PC-9 (cell line): ENCODE data around the gene COL5A3. TPM values are rescaled to one million over a fixed set of nuclear protein-coding genes. Genes with fewer than 3 reads are reported as not detected.

Source experiments
- BruUV-seq: library from RNA; stranded (reverse); fragments of 400-500 nt; replicated peaks from 2 replicates; lab custom pipeline; 2021; lab: Mats Ljungman, UMichigan
- CTCF ChIA-PET: fragments of 300-600 bp; sonication (Branson Sonifier 250); formaldehyde crosslinking; loops from one replicate; lab custom pipeline; 2022; ENCODE audit warnings: antibody characterized with exemption; lab: Charles Lee
- POLR2A ChIA-PET: fragments of 300-600 bp; sonication (Branson Sonifier 250); formaldehyde crosslinking; loops from one replicate; lab custom pipeline; 2022; ENCODE audit warnings: antibody characterized with exemption; ENCODE audit not compliant: unreplicated experiment; lab: Charles Lee
- DNase-seq, 2 experiments: peaks; one replicate each; pipeline versions ENCODE4 v3.0.0 to v3.0.0-alpha.2; 2015 to 2022; ENCODE audit warnings: mixed read lengths in 1 of 2
- H2AFZ ChIP-seq: fragments of 200-600 bp; sonication (generic); 2 replicates; pipeline ENCODE4 v1.8.1; 2017; ENCODE audit warnings: antibody characterized with exemption
- H3F3A ChIP-seq: fragments of 200-600 bp; sonication (generic); 2 replicates; pipeline ENCODE4 v1.8.1; 2017; ENCODE audit warnings: antibody characterized with exemption, mild to moderate bottlenecking, low read depth; ENCODE audit not compliant: insufficient read depth
- H3K27ac ChIP-seq: fragments of 200-600 bp; sonication (generic); 2 replicates; pipeline ENCODE4 v1.6.1; 2016; ENCODE audit warnings: mixed run types
- H3K27me3 ChIP-seq: fragments of 200-600 bp; sonication (generic); 2 replicates; pipeline ENCODE4 v1.6.1; 2016; ENCODE audit warnings: low read depth, mixed run types; ENCODE audit not compliant: insufficient read depth
- H3K36me3 ChIP-seq: fragments of 200-600 bp; sonication (generic); 2 replicates; pipeline ENCODE4 v1.6.1; 2016; ENCODE audit warnings: low read depth, mixed run types
- H3K4me1 ChIP-seq: fragments of 200-600 bp; sonication (generic); replicated peaks from 2 replicates; pipeline ENCODE4 v1.6.1; 2016; ENCODE audit warnings: mixed run types; ENCODE audit not compliant: insufficient read depth
- H3K4me2 ChIP-seq: fragments of 200-600 bp; sonication (generic); 2 replicates; pipeline ENCODE4 v1.6.1; 2017; ENCODE audit warnings: mixed run types
- H3K4me3 ChIP-seq: fragments of 200-600 bp; sonication (generic); 2 replicates; pipeline ENCODE4 v1.6.1; 2016; ENCODE audit warnings: mixed run types
- H3K79me2 ChIP-seq: fragments of 200-600 bp; sonication (generic); 2 replicates; pipeline ENCODE4 v1.6.1; 2017; ENCODE audit warnings: low read depth, mixed run types
- H3K9me2 ChIP-seq: fragments of 200-600 bp; sonication (generic); 2 replicates; pipeline ENCODE4 v1.8.1; 2017; ENCODE audit warnings: mild to moderate bottlenecking; ENCODE audit not compliant: insufficient read depth
- H3K9me3 ChIP-seq: fragments of 200-600 bp; sonication (generic); 2 replicates; pipeline ENCODE4 v1.8.1; 2016; ENCODE audit warnings: low read depth; ENCODE audit not compliant: insufficient read depth
- H4K20me1 ChIP-seq: fragments of 200-600 bp; sonication (generic); 2 replicates; pipeline ENCODE4 v1.8.1; 2017; ENCODE audit not compliant: insufficient read depth
- CTCF ChIP-seq: fragments of 200-600 bp; sonication (generic); conservative IDR thresholded peaks from 2 replicates; pipeline ENCODE4 v1.6.1; 2017; ENCODE audit warnings: mixed run types, antibody characterized with exemption, mild to moderate bottlenecking, moderate library complexity
- EZH2 ChIP-seq: fragments of 200-600 bp; sonication (generic); IDR thresholded peaks from 2 replicates; pipeline ENCODE4 v1.8.0; 2017; ENCODE audit warnings: antibody characterized with exemption, low read depth
- intact Hi-C: fragments of 100-400 bp; cut with micrococcal nuclease; formaldehyde crosslinking; loops from one replicate; pipeline ENCODE4 v1.10.0; 2022; ENCODE audit not compliant: unreplicated experiment
- total RNA-seq: library from RNA; stranded (reverse); gene quantifications from 2 replicates; pipeline ENCODE4 v1.2.3, GENCODE V29; 2021

COL5A3 gene
- total RNA-seq, 1 experiment from 2014 or later, result not detected

DNA sequence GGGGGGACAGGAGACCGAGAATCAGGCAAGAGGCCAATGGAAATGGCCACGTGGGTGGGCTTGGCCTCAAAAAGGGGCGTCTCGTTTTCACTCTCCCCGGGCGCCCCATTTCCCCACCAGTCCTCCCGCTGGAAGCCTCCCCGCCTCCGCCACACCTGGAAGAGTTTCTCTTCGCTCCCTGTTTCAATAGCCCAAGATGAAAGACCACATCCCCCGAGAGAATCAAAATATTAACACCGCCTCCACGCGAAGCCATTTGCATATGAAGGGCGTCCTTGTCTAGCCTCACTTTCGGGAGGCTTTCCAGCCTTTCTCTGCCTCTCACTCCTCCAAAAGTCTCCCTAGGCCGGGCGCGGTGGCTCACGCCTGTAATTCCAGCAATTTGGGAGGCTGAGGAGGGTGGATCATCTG lies 73.3 kb downstream of the COL5A3 start:
- Histone ChIP-seq H3F3A (peaks cover 19% of the 10 kb centered on the region; the same call in 1 of the 2 replicates), H3K9me3 (peaks cover 5% of the 10 kb centered on the region; the same call in 1 of the 2 replicates), H3K9me2 (no peaks in the 10 kb centered on the region), H3K4me2 (no peak overlapping the region), H3K79me2 (no peaks in the 10 kb centered on the region), H3K27me3 (peaks cover 25% of the 10 kb centered on the region; the same call in 1 of the 2 replicates), H3K27ac (no peak overlapping the region), H4K20me1 (no peaks in the 10 kb centered on the region), H3K4me3 (no peak overlapping the region), H3K4me1 (no peaks in the 10 kb centered on the region), H3K36me3 (no peaks in the 10 kb centered on the region), H2AFZ (no peak overlapping the region)
- no peak for TF ChIP-seq EZH2
- no peak for TF ChIP-seq CTCF
- ChIA-PET POLR2A (no interaction called here), CTCF (no interaction called here)
- no peak for DNase-seq
- no TSS peak for BruUV-seq
- intact Hi-C loops, result loop anchor here (10.0 kb wide), 2 partner anchors 168 to 638 kb away; partner anchors contain the start of genes ANGPTL6 and PPAN

- Histone ChIP-seq H3K4me1 (no peaks in the 10 kb centered on the region), H3K9me3 (no peaks in the 10 kb centered on the region), H3K36me3 (no peaks in the 10 kb centered on the region), H2AFZ (no peak within 1 kb of the TSS), H3K27me3 (peaks cover 21% of the 10 kb centered on the region; the same call in 1 of the 2 replicates), H3K27ac (no peak within 1 kb of the TSS), H3K4me3 (no peak within 1 kb of the TSS), H3K9me2 (no peaks in the 10 kb centered on the region), H3F3A (peaks cover 19% of the 10 kb centered on the region; the same call in 1 of the 2 replicates), H3K79me2 (no peaks in the 10 kb centered on the region), H4K20me1 (no peaks in the 10 kb centered on the region), H3K4me2 (no peak within 1 kb of the TSS)
- no peak for TF ChIP-seq EZH2
- no peak for TF ChIP-seq CTCF
- no peak for DNase-seq
- ChIA-PET CTCF (interaction anchor here (0.5 to 0.6 kb wide), 2 partner anchors 185 to 341 kb away, joined by 5 to 7 read pairs; no protein-coding TSS in a partner anchor), POLR2A (no interaction called here)
- BruUV-seq, result no TSS peak
- intact Hi-C loops, result loop anchor here (10.0 kb wide), 2 partner anchors 168 to 638 kb away; partner anchors contain the start of genes ANGPTL6 and PPAN
Observed at GRCh38 chr19:9936326-9937000, 73.8 kb downstream of the COL5A3 start, which contains the start of gene OLFM2. TSS of gene OLFM2 (minus strand) at chr19:9936515. CDS start at chr19:9936366, 149 bp downstream.

DNA sequence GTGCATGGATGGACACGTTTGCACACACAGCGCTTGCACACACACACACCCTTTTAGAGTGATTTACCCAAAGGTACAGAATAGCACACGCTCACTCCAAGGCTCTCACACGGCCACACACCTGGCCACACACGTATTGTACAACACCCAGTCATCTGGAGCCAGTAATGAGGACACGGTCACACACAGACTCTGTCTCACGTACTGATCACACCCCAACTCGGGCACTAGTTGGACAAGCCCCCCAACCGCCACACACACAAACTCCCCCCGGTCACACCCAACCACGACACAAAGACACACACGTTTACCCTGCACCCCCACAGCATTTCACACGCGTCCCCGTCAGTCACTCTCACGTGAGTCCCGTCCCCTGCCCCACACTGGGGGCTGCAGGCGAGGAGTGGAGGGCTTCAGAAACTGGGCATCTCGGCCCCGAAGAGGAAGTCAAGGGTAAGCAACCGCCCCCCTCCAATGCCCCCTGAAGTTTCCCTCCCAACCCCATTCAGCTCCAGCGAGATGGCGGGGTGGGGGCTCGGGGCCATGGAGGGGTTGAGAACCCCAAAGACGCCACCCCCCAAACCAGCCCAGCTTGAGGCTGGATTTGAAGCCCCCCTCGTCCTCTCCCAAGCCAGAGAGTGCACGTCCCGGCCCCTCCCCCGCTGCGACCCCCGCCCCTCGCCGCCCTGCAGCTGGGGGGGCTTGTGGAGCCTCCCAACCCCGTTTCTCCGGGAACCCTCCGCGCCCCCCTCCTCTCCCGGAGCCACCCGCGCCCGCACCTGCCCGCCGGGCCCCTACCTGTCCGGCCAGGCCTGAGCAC lies 74.6 kb downstream of the COL5A3 start:
- no peaks in the 10 kb centered on the region for H3K4me1 ChIP-seq
- ChIA-PET POLR2A (no interaction called here), CTCF (interaction anchor here (0.5 to 0.6 kb wide), 3 partner anchors 186 to 342 kb away, joined by 3 to 7 read pairs (median 5); no protein-coding TSS in a partner anchor)
- H3K79me2 ChIP-seq, result no peaks in the 10 kb centered on the region
- no peak overlapping the region for H3K4me3 ChIP-seq
- no TSS peak for BruUV-seq
- H3K9me3 ChIP-seq, result no peaks in the 10 kb centered on the region
- H2AFZ ChIP-seq, result no peak overlapping the region
- no peak for TF ChIP-seq CTCF
- no peak for TF ChIP-seq EZH2
- no peaks in the 10 kb centered on the region for H3K9me2 ChIP-seq
- H3K4me2 ChIP-seq, result no peak overlapping the region
- no peaks in the 10 kb centered on the region for H4K20me1 ChIP-seq
- no peak for DNase-seq
- H3K27ac ChIP-seq, result no peak overlapping the region
- H3K27me3 ChIP-seq, result peaks cover 21% of the 10 kb centered on the region; the same call in 1 of the 2 replicates
- H3K36me3 ChIP-seq, result no peaks in the 10 kb centered on the region
- intact Hi-C loops, result loop anchor here (10.0 kb wide), 2 partner anchors 169 to 639 kb away; partner anchors contain the start of genes ANGPTL6 and PPAN
- peaks cover 19% of the 10 kb centered on the region; the same call in 1 of the 2 replicates for H3F3A ChIP-seq
